ENCODE data around the gene ACOXL.

The ACOXL gene

DNA sequence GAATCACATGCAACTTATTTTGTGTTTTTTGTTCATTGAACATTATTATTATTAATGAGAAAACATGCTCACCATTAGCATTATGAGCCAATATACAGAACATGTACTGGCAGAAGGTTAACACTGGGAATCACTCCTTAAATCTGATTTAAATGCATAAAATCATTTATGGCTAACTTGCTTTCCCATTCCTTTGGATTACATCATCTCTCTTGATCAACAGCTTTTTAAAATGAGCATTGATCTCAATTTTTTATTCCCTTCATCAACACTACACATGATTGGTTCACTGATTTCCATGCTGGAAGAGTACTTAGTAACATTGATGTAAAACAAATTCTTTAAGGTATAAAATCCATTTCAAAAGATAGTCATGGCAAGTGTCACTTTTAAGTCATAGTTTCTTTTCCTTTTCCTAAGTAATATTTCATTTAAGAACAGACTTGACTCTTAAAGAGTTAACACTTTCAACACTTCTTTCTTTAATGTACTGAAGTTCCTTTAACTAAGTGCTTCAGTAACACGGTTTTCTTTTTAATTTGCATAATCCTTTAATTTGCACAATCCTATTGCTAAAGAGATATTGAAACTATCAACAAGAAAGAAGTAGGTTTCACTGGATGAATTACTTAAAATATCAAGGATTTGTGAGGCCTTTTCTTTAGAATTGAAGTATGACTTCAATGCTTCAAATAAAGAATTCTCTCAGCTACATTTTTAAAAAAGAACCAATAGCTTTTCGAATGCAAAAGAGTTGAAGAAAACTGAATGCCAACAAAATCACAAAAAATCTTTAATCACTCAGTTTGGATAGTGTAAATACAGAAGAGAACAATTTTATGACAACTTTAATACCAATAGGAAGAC lies 29.6 kb upstream of the ACOXL start:
- no peak overlapping the region for H3K4me3 ChIP-seq (ENCODE audit: low read depth, low read length)
- DNase-seq (ENCODE audit: low read depth): no peak
- TF ChIP-seq, protein P1, sequence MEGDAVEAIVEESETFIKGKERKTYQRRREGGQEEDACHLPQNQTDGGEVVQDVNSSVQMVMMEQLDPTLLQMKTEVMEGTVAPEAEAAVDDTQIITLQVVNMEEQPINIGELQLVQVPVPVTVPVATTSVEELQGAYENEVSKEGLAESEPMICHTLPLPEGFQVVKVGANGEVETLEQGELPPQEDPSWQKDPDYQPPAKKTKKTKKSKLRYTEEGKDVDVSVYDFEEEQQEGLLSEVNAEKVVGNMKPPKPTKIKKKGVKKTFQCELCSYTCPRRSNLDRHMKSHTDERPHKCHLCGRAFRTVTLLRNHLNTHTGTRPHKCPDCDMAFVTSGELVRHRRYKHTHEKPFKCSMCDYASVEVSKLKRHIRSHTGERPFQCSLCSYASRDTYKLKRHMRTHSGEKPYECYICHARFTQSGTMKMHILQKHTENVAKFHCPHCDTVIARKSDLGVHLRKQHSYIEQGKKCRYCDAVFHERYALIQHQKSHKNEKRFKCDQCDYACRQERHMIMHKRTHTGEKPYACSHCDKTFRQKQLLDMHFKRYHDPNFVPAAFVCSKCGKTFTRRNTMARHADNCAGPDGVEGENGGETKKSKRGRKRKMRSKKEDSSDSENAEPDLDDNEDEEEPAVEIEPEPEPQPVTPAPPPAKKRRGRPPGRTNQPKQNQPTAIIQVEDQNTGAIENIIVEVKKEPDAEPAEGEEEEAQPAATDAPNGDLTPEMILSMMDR (conservative IDR thresholded peaks at IDR 0.05; ENCODE audit: low read depth, low read length): no peak

DNA sequence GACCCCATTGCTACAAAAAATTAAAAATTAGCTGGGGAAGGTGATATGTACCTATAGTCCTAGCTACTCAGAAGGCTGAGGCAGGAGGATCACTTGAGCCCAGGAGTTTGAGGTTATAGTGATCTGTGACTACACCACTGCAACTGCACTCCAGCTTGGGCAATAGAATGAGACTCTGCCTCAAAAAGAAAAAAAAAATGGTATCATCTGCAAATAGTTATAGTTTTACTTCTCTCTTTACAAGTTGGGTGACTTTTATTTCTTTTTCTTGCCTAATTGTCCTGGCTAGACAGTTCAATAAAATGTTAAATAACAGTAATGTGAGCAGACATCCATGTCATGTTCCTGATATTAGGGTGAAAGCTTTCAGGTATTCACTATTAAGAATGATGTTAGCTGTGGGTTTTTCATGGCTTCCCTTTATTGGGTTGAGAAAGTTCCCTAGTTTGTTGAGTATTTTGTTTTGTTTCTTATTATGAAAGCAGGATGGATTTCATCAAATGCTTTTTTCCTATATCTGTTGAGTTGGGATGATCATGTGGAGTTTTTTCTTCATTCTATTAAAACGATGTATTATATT lies 24.9 kb upstream of the ACOXL start:
- no peak overlapping the region for H3K4me3 ChIP-seq (ENCODE audit: low read depth, low read length)
- TF ChIP-seq, protein P1 (conservative IDR thresholded peaks at IDR 0.05; ENCODE audit: low read depth, low read length): no peak
- DNase-seq (ENCODE audit: low read depth): no peak

DNA sequence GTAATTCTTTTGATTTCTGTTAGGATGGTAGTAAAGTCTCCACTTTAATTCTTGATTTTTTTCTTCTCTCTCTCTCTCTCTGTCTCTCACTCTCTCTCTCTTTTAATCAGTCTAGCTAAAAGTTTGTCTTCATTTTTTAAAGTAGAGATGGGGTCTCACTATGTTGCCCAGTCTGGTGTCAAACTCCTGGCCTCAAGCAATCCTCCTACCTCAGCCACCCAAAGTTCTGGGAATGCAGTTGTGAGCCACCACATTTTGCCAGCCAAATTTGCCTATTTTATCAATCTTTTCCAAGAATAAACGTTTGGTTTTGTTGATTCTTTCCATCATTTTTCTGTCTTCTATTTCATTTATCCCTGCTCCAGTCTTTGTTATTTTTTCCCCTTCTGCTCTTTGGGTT lies 23.9 kb upstream of the ACOXL start:
- DNase-seq (ENCODE audit: low read depth): no peak
- TF ChIP-seq, protein P1 (conservative IDR thresholded peaks at IDR 0.05; ENCODE audit: low read depth, low read length): no peak
- no peak overlapping the region for H3K4me3 ChIP-seq (ENCODE audit: low read depth, low read length)

DNA sequence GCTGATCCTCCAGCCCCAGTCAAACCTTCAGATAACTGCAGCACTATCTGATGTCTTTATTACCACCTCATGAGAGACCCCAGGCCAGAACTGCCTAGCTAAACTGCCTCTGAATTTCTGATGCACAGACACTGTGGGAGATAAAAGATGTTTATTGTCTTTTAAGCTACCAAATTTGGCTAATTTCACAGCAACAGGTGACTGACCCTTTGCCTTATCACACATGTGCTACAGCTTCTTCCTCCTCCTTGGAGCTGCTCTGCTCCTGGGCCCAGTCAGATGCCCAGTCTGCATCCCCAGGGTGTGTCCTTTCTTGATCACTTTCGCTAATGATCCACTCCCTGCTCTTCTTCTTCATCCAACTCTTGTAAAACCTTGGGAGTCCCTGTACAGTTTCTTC lies 19.6 kb upstream of the ACOXL start:
- TF ChIP-seq, protein P1 (conservative IDR thresholded peaks at IDR 0.05; ENCODE audit: low read depth, low read length): no peak
- no peak overlapping the region for H3K4me3 ChIP-seq (ENCODE audit: low read depth, low read length)
- no peak for DNase-seq (ENCODE audit: low read depth)

DNA sequence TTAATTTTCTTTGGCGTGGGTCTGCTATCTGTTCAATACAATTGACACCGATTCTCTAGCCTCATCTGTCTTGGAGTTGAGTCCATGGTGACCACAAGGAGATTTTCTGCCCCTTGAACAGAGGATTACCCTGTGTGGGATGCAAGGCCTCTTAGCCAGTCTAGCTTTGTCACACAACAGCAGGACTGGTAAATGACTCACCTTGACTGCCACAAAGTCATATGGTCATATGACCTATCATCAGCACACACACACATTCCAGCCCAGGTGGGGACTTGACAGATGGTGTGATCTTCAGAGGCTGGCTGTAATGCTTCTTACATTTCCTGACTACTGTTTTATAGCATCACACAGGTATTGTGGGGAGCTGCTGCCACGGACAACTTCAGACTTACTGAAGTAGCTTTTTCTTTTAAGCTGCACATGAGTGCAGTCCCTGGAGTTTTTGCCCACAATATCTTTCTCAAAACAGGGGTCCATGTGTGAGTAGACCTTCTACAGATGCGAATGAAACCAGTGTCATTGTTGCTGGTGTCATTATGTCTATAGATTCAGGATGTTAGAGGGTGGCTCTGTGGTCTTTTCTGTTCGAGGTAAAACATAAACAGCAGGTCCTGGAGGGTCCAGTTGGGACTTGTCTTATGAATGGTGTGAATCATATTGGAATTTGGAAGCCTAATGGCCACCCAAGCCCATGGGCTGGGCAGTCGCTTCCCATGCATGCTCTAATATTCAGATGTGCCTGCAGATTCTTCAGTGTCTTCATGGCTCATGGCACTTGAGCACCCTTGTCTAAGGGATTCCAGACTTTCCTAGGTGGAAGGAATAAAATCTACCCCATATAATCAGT lies 18.6 kb upstream of the ACOXL start:
- DNase-seq (ENCODE audit: low read depth): no peak
- TF ChIP-seq, protein P1 (conservative IDR thresholded peaks at IDR 0.05; ENCODE audit: low read depth, low read length): no peak
- H3K4me3 ChIP-seq (ENCODE audit: low read depth, low read length): no peak overlapping the region

DNA sequence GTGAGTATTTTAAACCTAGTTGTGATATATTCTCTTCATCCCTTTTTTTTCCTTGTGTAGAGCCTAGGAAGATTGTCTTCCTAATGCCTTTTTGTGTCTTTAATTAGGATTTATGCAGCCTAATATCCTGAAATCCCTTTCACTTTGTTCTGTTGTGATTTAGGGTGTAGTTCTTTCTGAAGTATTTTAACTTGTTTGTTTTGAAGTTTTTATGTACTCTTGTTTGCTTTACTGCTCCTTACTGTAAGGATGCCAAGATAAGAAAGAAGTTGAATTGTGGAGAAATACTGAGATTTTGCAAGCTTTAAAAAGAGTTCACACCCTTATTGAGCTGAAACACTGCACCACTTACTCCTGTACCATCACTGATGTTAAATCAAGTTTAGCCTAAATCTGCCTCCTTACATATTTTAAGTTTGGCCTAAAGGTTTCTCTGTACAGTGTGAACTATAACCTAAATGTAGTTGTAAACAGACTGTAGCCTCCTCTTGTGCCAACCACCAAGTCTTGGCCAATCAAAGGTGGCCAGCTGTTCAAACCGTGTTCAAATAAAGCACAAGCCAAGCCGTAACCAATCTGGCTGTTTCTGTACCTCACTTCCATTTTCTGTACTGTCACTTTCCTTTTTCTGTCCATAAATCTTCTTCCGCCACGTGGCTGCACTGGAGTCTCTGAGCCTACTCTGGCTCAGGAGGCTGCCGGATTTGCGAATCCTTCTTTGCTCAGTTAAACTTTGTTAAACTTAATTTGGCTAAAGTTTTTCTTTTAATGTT lies 17.7 kb upstream of the ACOXL start:
- TF ChIP-seq, protein P1 (conservative IDR thresholded peaks at IDR 0.05; ENCODE audit: low read depth, low read length): no peak
- no peak overlapping the region for H3K4me3 ChIP-seq (ENCODE audit: low read depth, low read length)
- DNase-seq (ENCODE audit: low read depth): no peak
